ENCODE data around the gene TPPP3.

TPPP3 gene

DNA sequence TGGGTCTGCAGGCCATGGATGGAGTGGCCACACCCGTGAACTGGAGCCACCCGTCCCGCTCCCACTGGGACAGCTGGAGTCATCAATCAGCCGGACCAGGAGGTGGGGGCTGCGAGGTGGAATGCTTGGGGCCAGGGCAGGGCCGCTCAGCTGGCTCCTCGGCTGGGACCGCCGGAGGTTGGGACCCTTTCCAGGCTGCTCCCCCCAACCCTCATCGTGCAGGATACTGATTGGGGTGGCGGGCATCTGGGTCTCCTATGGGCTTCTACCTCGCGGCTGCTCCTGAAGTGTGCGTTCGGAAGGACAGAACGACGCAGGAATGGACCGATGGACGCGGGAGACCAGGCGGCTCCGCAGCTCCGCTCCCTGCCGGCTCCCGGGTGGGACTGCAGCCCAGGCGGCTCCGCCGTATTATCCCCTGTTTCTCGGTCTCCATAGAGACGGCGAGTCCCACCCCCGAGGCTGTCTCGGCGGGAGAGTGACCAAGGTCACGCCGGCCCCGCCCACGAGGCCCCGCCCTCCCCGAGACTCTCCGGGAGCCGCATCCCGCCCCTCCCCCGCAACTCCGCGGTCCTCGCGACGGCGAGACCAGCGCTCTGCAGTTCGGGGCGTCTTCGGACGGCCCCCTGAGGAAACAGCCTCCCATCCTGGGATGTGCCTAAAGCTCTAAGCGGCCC is at the start of gene TPPP3:
TSS of gene TPPP3 (minus strand) at position 388 of the 677 bp plus-strand sequence. CDS start 2,387 bp downstream, outside the sequence.
- DNase-seq (ENCODE audit: low read depth in 2 of 2) = peak; percentile 35 to 38

DNA sequence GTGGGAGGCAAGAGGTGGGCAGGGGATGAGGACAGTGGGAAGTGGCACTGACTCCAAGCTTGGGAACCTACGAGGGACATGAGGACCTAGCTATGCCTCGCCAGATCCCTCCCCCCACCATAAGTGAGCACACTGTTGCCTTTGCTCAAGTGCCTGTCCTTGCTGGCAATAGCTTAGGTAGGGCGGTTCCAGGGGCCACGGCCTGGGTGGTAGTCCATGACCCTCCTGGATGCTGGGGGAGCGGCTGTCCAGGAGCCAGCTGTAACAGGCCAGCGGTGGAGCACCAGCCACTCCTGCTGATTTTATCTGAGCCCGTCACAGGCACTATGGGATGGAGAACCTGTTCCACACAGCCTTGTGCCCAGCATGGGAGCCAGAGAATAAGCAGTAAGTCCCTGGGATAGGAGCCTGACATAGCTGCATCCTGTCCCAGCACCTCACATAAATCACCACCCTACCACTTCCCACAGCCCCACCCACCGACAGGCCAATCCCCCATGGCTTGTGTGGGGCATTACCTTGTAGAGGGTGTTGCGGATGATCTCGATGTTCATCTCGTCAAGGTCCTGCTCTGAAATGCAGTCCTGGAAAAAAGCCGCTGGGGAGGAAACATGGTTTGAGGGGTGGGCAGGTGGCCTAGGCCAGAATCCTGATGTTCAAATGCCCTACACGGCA is 49.4 kb upstream of the TPPP3 start:
- DNase-seq (ENCODE audit: low read depth in 2 of 2) = no peak

DNA sequence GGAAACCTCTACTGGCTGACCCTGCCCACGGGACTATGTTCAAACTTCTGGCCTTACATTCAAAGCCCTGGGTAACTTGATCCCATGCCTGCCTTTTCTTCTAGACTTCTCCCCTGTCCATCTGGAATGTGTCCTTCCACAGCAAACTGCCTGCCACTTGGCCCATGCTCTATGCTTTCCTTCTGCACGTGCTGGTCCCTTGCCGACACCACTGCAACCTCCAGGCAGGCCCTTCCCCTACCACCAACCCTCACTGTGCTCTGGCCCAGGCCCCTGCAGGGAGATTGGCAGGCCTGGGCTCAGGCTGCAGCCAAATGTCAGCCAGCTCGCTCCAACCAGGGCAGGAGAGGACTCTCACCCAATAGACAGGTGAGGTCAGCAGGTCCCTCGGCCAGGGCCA is 48.6 kb upstream of the TPPP3 start:
- no peak for DNase-seq (ENCODE audit: low read depth in 2 of 2)

DNA sequence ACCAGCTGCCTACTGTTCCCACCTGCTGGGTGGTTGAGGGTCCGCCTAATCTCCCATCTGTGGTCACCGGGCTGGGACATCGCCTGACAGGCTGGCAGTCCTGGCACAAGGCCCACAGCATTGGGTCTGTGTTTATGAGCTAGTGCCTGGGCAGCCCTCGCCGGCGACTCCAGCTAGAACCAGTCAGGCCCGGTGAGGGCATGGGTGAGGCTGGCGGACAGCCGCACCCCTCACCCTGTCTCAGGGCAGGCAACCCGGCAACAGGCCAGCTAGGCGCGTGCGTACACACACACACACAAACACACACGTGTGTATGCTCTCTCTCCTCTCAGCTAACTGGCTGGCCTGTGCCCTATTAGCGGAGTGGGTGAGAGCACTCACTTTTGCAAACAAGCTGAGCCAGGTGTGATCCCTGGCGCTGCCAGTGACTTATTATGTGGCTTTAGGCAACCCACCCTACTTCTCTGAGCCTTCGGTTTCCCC is 48.0 kb upstream of the TPPP3 start:
- DNase-seq (ENCODE audit: low read depth in 2 of 2) = no peak

DNA sequence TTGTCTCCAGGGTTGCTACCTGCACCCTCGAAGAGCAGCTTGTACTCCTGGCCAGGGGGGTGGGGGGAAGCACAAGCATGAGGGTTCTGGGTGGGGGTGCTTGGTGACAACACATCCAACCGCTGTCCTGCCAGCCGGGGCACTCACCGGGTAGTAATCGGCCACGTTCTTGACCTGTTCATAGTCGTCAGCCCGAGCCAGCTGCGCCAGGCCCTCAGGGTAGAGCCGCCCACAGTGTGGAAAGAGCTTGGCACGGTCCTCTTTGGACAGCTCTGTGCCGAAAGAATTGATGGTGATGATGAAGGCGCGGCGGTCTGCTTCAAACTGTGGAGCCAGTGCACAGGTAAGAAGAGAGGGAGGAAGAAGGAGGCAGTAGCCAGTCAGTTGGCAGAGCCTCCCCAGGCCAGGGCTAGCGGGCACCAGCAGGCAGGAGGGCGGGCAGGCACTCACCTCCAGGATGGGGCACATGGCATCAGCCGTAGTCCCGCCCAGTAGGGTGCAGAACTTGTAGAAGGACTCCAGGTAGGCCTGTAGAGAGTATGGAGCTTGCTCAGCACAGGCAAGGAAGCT is 45.6 kb upstream of the TPPP3 start:
- no peak for DNase-seq (ENCODE audit: low read depth in 2 of 2)

DNA sequence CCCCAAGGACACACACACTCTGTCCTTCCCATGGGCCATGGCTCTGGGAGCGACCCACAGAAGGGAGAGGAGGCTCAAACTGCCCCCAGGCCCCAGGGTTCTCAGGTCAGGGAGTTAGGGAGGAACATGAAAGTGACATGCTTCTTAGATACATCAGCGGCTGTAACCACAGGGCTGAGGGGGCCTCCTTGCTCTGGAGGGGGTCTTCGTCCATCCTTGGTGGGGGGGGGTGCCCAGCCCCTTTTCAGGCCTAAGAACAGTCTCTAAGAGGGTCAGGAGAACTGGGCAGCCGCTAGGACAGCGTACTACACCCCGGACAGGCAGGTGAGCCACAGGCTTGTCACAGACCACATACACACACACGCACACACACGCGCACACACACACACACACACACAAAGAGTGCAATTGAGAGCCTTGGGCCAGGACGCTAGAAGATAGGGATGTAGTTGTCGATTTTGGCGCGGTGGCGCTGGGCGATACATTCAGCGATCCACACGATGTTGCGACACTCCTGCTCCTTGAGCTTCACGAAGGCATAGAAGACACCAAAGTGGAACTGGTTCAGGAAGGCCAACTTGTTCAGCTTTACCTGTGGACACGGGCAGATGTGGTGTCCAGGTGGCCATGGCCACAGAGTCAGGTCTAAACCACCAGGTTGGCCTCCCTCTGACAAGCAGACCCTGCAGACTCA is 44.9 kb upstream of the TPPP3 start:
- no peak for DNase-seq (ENCODE audit: low read depth in 2 of 2)

DNA sequence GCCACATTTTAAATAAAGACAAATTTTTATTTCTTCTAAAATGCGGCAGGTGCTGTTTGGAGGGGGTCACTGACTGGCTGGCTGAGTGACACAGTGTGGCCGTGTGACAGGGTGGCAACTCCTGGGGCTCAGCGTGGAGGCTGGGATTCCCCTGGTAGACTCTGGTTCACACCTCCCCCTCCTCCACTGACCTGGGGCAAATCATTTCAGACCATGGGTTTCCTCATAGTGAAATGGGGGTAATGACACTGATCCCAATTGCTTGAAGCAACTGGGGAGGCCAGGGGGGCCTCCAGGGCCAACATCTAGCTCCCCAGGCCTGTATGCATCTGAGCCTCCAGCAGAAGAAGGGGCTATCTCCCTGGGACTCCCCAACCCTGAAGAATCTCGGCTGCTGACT is 44.2 kb upstream of the TPPP3 start:
- DNase-seq (ENCODE audit: low read depth in 2 of 2) = no peak

DNA sequence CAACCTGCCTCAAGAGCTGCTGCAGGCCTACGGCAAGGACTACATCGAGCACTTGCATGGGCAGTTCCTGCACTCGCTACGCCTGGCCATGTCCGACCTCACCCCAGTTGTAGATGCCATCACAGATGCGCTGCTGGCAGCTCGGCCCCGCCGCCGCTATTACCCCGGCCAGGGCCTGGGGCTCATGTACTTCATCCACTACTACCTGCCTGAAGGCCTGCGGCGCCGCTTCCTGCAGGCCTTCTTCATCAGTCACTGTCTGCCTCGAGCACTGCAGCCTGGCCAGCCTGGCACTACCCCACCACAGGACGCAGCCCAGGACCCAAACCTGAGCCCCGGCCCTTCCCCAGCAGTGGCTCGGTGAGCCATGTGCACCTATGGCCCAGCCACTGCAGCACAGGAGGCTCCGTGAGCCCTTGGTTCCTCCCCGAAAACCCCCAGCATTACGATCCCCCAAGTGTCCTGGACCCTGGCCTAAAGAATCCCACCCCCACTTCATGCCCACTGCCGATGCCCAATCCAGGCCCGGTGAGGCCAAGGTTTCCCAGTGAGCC is 43.4 kb upstream of the TPPP3 start:
- DNase-seq (ENCODE audit: low read depth in 2 of 2) = no peak

DNA sequence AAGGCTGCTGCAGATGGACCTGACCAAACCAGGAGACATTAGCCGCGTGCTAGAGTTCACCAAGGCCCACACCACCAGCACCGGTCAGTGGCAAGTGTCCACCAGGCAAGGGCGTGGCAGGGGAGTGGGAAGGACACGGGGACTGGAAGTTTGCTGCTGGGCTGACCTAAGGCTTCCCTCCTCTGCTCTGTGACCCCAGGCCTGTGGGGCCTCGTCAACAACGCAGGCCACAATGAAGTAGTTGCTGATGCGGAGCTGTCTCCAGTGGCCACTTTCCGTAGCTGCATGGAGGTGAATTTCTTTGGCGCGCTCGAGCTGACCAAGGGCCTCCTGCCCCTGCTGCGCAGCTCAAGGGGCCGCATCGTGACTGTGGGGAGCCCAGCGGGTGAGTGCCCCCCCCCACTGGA is 42.5 kb upstream of the TPPP3 start:
- DNase-seq (ENCODE audit: low read depth in 2 of 2) = no peak

DNA sequence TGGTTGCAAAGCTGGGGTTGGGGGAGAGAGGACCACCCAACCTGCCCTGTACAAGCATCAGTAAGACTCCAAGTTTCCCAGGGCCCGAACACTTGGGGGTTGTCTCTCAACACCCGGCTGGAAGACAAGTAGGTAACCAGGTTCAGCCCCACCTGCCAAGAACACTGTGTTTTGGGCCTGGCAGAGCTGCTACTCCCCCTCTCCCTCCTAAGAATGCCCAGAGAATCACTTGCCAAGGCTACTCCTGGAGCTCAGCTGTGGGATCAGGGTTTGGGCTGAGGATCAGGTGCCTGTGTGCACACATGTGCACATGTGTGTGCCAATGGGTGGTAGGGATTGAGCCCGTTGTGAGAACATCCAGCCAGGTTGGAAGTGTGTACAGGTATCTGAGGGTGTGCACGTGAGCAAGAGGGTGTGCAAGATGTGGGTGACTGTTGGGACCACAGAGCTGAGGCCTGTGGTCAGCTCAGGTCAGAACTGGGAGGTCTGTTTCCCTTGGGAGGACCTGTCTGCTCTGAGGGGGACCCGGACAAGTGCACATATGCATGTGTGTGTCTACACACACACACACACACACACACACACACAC is 39.9 kb upstream of the TPPP3 start:
- DNase-seq (ENCODE audit: low read depth in 2 of 2) = no peak

DNA sequence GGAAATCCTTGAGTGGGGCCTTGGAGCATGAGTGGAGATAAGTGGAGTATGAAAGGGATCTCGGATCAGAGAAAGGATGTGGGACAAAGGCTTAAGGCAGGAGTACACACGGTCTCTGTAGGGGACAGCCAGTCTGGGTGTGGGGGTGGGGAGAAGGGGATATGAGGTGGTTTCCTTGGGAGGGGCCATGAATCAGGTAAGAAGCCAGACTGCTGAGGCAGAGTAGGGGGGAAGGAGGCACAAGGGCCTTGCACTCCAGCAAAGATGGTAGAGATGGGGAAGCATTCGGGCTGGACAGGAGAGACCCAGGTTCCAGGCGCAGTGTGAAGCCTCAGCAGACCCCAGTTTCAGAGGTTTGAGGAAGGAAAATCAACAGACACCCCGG is 39.2 kb upstream of the TPPP3 start:
- no peak for DNase-seq (ENCODE audit: low read depth in 2 of 2)

DNA sequence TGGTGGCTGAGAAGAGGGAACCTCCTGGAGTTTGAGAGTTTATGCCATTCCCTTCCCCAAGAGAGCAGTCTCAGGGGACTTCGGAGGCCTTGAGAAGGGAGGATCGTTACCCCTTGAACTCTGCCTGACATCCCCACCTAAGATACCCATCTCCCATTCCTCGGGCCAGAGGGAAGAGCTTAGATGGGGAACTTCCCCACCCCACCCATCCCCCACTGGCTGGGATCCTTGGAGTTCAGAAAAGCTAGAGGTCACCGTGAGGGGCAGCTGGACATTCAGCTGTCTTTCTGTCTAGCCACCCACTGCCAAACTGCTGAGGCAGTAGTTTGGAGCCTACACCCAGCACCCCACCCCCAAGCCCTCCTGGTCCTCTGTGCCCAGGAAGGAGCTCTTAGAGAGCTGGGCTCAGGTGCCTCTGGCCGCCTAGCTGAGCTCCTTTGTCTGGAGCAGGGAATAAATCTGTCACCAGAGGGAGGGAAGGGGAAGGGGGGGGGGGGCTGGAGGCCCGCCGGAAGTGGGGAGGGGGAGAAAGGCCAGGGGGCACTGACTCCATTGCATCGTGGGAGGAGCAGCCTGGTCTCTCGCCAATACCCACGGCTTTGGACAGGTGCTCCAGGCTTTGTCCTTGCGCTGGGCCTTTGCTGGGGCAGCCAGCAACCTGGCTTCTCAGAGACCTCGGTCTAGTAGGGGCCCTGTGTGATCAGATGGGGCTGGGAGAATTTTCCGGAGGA is 38.6 kb upstream of the TPPP3 start:
- no peak for DNase-seq (ENCODE audit: low read depth in 2 of 2)

DNA sequence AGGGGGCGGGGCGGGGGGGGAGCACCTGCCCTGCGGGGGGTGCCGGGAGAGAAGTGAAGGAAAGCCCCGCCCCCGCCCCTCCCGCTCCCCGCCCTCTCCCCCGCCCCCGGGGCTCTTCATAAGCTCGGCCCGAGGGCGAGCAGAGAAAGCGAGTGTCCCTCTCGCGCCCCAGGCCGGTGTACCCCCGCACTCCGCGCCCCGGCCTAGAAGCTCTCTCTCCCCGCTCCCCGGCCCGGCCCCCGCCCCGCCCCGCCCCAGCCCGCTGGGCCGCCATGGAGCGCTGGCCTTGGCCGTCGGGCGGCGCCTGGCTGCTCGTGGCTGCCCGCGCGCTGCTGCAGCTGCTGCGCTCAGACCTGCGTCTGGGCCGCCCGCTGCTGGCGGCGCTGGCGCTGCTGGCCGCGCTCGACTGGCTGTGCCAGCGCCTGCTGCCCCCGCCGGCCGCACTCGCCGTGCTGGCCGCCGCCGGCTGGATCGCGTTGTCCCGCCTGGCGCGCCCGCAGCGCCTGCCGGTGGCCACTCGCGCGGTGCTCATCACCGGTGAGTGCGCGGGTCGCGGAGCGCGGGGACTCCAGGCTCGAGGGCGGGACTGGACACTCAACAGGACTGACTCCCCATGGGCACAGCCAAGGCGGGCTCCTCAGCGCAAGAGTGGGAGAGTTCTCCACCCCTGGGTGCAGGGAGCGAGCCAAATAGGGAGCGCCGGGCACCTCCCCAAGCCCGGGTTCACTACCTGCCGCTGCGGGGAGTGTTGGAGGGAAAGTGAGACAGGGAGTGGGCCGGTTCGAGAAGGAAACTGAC is 37.9 kb upstream of the TPPP3 start, which contains the start of gene HSD11B2:
TSS of gene HSD11B2 (plus strand) at position 145 of the 798 bp plus-strand sequence. CDS start at position 273, 128 bp downstream.
- DNase-seq (ENCODE audit: low read depth in 2 of 2) = no peak

DNA sequence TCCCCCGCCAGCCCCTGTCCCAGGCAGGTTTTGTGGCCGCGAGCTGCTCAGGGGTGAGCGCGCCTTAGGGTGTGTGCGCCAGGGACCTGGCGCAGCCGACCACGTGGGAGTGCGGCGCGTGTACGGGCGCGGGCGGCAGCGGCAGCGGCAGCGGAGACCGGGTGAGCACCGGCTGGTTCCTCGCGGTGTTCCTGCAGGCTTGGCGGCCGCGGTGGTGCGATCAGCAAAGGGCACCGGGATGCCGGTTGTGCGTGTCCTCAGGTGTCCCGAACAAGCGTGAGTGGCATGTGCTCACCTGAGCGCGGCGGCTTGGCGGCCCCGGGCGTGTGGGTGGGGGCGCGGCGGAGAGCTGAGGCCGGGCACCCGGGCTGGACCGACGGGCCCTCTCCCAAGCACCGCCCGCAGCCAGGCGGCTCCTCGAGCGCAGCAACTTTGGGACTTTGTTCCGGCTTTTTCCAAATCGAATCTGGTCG is 37.2 kb upstream of the TPPP3 start:
- peak in 1 of 2 donors; percentile 28 for DNase-seq (ENCODE audit: low read depth in 2 of 2)

DNA sequence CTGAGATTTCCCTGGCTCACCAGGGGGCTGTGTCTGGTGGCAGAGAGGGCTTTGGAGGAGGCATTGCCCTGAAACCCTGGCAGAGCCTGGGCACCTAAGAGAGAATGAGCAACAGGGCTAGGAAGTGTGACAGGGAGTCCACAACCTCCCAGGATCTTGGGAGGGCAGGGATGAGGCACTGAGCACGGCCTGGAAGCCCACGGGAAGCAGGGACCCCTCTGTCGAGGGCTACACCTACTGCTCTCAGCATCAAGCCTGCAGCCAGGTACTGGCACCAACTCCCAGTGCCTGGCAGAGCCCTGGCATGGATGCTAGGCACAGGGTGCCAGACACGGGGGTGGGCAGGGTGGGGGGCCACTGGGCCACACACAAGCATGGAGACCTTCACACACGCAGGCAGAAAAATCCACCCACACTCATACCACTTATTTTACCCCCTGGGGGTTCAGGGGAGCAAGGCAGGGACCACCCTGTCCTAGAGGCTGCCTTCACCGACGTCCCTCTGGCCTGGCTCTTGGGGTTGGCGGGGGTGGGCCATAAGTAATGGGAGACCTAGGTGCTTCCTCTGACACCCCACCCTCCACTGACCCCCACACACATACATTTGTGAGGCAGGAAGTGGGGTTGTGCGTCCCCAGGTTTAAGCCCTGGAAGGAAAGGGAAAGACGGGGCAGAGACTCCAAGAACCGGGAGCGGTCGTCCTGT is 36.7 kb upstream of the TPPP3 start:
- DNase-seq (ENCODE audit: low read depth in 2 of 2) = no peak

DNA sequence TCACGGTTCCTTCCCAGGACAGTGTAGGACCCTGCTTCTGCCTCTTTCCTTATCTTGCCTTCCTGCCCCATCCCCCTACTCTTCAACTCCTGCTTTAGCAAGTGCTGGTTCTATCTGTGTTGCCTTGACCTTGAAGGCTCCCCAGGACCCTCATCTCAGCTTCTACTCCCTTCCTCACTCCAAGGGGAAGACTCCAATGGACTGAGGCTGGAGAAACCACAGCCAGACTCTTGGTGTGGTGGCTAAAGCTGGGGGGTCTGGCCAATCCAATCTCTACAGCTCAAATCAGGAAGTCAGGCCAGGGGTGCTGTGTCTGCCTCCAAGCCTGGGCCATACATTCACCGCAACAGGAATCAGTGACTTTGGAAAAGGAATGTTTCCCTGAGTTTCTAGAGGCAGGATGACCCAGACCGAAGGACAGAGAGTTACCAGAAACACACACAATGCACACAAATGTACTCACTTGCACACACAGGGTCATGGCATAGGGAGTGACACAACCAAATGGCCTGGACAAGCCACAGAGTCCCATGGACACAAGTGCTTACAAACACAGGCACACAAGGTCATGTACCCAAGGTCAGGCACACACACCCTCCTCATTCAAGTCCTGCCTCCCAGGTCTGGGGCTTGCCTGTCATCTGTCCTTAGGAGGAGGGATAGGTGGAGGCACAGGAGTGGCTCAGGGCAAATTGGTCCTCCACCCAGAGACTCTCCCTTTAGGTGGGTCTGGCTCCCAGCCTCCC is 35.9 kb upstream of the TPPP3 start:
- DNase-seq (ENCODE audit: low read depth in 2 of 2) = no peak

DNA sequence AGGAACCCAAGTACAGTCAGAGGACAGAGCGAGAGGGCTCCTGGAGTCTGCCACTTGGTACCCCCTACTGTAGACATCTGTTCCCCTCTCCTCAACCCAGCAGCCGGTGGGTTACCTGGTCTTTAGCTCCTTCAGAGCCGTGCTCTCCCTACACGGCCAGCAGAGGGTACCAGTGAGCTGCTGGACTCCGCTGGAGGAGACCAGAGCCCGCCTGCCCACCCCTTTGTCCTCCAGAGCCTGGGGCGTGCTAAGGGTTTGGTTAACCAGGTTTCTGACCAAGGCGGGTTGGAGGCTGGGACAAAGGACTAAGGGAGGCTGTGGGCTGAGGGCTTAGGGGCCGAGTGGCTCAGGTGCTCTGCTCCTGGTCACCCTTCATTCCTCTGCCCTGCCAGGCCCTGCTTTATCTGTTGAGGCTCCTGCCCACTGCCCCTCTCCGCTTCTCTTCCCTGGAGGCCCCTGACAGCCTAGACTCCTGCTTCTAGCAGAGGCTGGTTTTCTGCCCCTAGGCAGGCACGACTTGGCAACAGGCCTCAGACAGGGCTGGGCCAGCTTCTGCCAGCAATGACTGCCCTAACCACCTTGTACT is 34.9 kb upstream of the TPPP3 start:
- DNase-seq (ENCODE audit: low read depth in 2 of 2) = peak; percentile 47 to 53

DNA sequence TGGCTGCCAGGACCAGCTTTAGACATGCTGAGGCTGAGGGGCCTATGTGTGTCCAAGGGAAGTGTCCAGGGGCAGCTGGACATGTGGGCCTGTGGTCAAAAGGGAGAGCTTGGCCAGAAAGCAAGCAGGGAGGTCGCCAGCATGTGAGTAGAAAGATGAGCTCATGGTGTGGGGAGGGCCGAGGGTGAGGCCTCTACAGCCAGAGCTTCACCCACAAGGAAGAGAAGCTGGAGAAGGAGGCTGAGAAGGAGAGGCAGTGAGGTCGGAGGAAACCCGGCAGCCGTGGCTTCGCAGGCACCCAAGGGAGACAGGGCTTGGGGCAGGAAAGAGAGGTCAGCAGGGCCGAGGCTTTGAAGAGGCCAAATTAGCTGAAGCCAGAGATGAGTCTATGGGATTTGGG is 33.7 kb upstream of the TPPP3 start:
- no peak for DNase-seq (ENCODE audit: low read depth in 2 of 2)
